H1 (cell line): Measurements from ENCODE around the gene CRELD1. TPM values are rescaled to one million over a fixed set of nuclear protein-coding genes. Genes with fewer than 3 reads are reported as not detected.

Experiments
- CTCF ChIA-PET: fragments of 300-600 bp; sonication (Branson Sonifier 250); formaldehyde crosslinking; loops from one replicate; lab custom pipeline; 2021; ENCODE audit not compliant: partially characterized antibody; lab: Charles Lee
- POLR2A ChIA-PET: fragments of 300-600 bp; sonication (Branson Sonifier 250); formaldehyde crosslinking; loops from one replicate; lab custom pipeline; 2021; ENCODE audit warnings: inconsistent platforms; ENCODE audit not compliant: partially characterized antibody; lab: Charles Lee
- DNase-seq, 2 experiments: peaks; one replicate each; pipeline versions ENCODE4 v3.0.0 to v3.0.0-alpha.2; 2010 to 2022; ENCODE audit warnings: low spot score in 2 of 2, low read depth in 1 of 2, mixed read lengths in 1 of 2
- FAIRE-seq: peaks from 2 replicates; lab custom pipeline; 2011; peaks lifted over from hg19 to GRCh38; lab: Jason Lieb, UNC
- H2AFZ ChIP-seq: 2 replicates; pipeline ENCODE4 v1.8.1; 2012; ENCODE audit warnings: low read length, inconsistent platforms
- H2AK5ac ChIP-seq: 2 replicates; pipeline ENCODE4 v1.6.1; 2013; ENCODE audit warnings: low read depth, low read length
- H2BK120ac ChIP-seq: replicated peaks from 2 replicates; pipeline ENCODE3; 2013; ENCODE audit warnings: low read depth, low read length, inconsistent platforms
- H2BK12ac ChIP-seq: 2 replicates; pipeline ENCODE4 v1.6.1; 2013; ENCODE audit warnings: low read depth, low read length
- H2BK15ac ChIP-seq: 2 replicates; pipeline ENCODE4 v1.6.1; 2013; ENCODE audit warnings: low read length
- H2BK20ac ChIP-seq: 2 replicates; pipeline ENCODE4 v1.6.1; 2013; ENCODE audit warnings: low read length
- H2BK5ac ChIP-seq: 2 replicates; pipeline ENCODE4 v1.6.1; 2013; ENCODE audit warnings: low read depth, low read length
- H3K14ac ChIP-seq: 2 replicates; pipeline ENCODE4 v1.6.1; 2013; ENCODE audit warnings: inconsistent platforms; ENCODE audit not compliant: insufficient read length
- H3K18ac ChIP-seq: 2 replicates; pipeline ENCODE4 v1.6.1; 2013; ENCODE audit warnings: low read length; ENCODE audit errors: extremely low read depth
- H3K23ac ChIP-seq: 2 replicates; pipeline ENCODE4 v1.6.1; 2013; ENCODE audit warnings: inconsistent platforms; ENCODE audit not compliant: insufficient read length
- H3K23me2 ChIP-seq: 2 replicates; pipeline ENCODE4 v1.6.1; 2013; ENCODE audit warnings: low read depth, low read length
- H3K27ac ChIP-seq: 2 replicates; pipeline ENCODE4 v1.6.1; 2011; ENCODE audit warnings: low read depth, low read length, inconsistent platforms
- H3K27me3 ChIP-seq, 4 experiments: replicated peaks in 1 of 4; 1 replicate in 1 of 4; 2 replicates in 3 of 4; pipeline versions ENCODE4 v1.6.1 to v1.8.1; 2011 to 2013; ENCODE audit warnings: low read length in 3 of 4, mild to moderate bottlenecking in 3 of 4, inconsistent platforms in 2 of 4, mixed read lengths in 2 of 4, moderate library complexity in 1 of 4; ENCODE audit not compliant: control insufficient read depth in 3 of 4, insufficient read depth in 3 of 4; ENCODE audit errors: extremely low read depth in 1 of 4
- H3K36me3 ChIP-seq, 4 experiments: 2 replicates each; pipeline versions ENCODE4 v1.6.1 to v1.8.1; 2011 to 2013; ENCODE audit warnings: mild to moderate bottlenecking in 4 of 4, low read length in 3 of 4, moderate library complexity in 2 of 4, control low read depth in 1 of 4, inconsistent platforms in 1 of 4; ENCODE audit not compliant: insufficient read depth in 4 of 4, control insufficient read depth in 2 of 4
- H3K4ac ChIP-seq: replicated peaks from 2 replicates; pipeline ENCODE3; 2013; ENCODE audit warnings: low read length, low read depth, mixed read lengths, inconsistent platforms; ENCODE audit not compliant: insufficient read length
- H3K4me1 ChIP-seq, 4 experiments: replicated peaks in 1 of 4; 1 replicate in 1 of 4; 2 replicates in 3 of 4; pipeline versions ENCODE4 v1.6.1 to v1.8.1; 2011 to 2013; ENCODE audit warnings: low read length in 3 of 4, inconsistent platforms in 2 of 4, mixed read lengths in 1 of 4; ENCODE audit not compliant: insufficient read depth in 4 of 4, control insufficient read depth in 3 of 4
- H3K4me2 ChIP-seq, 2 experiments: 2 replicates each; pipeline versions ENCODE4 v1.6.1 to v1.8.1; 2011 to 2013; ENCODE audit warnings: low read depth in 2 of 2, low read length in 2 of 2, control low read depth in 1 of 2, inconsistent platforms in 1 of 2, mild to moderate bottlenecking in 1 of 2; ENCODE audit not compliant: insufficient read depth in 1 of 2
- H3K4me3 ChIP-seq, 4 experiments: fragments of 200-600, 300-600 bp in 1 of 4; sonication (generic), shearing (Covaris generic), sonication (Bioruptor Twin) in 1 of 4; 2 replicates each; pipeline versions ENCODE4 v1.5.1 to v1.8.1; 2011 to 2016; ENCODE audit warnings: low read length in 4 of 4, low read depth in 3 of 4, control low read depth in 2 of 4, inconsistent platforms in 2 of 4, mild to moderate bottlenecking in 2 of 4, mixed read lengths in 1 of 4, moderate library complexity in 1 of 4; ENCODE audit not compliant: insufficient read depth in 2 of 4; ENCODE audit errors: extremely low read depth in 1 of 4
- H3K56ac ChIP-seq: replicated peaks from 2 replicates; pipeline ENCODE3; 2013; ENCODE audit warnings: low read depth, mild to moderate bottlenecking, mixed read lengths, low read length, inconsistent platforms; ENCODE audit not compliant: insufficient read length
- H3K79me1 ChIP-seq: 2 replicates; pipeline ENCODE4 v1.6.1; 2013; ENCODE audit warnings: low read depth, low read length, control low read depth
- H3K79me2 ChIP-seq, 2 experiments: 2 replicates each; pipeline versions ENCODE4 v1.6.1 to v1.8.1; 2012 to 2013; ENCODE audit warnings: low read length in 2 of 2, mild to moderate bottlenecking in 2 of 2, inconsistent platforms in 1 of 2; ENCODE audit not compliant: insufficient read depth in 2 of 2, control insufficient read depth in 1 of 2
- H3K9ac ChIP-seq, 4 experiments: replicated peaks in 1 of 4; 1 replicate in 1 of 4; 2 replicates in 3 of 4; pipeline versions ENCODE4 v1.6.1 to v1.8.1; 2011 to 2013; ENCODE audit warnings: low read depth in 3 of 4, low read length in 3 of 4, control low read depth in 2 of 4, mild to moderate bottlenecking in 2 of 4, moderate library complexity in 2 of 4, inconsistent platforms in 1 of 4; ENCODE audit errors: extremely low read depth in 1 of 4
- H3K9me3 ChIP-seq, 2 experiments: 2 replicates each; pipeline versions ENCODE4 v1.6.1 to v1.8.1; 2012 to 2013; ENCODE audit warnings: mild to moderate bottlenecking in 2 of 2, moderate library complexity in 2 of 2, control low read depth in 1 of 2, inconsistent platforms in 1 of 2, low read depth in 1 of 2, low read length in 1 of 2, mixed read lengths in 1 of 2; ENCODE audit not compliant: insufficient read depth in 2 of 2
- H4K20me1 ChIP-seq, 2 experiments: replicated peaks in 1 of 2; 2 replicates each; pipeline versions ENCODE3 to v1.8.1; 2011 to 2013; ENCODE audit warnings: inconsistent platforms in 2 of 2, low read length in 2 of 2, mild to moderate bottlenecking in 1 of 2; ENCODE audit not compliant: insufficient read depth in 2 of 2, control insufficient read depth in 1 of 2
- H4K5ac ChIP-seq: 2 replicates; pipeline ENCODE4 v1.6.1; 2013; ENCODE audit warnings: low read length, low read depth, mixed read lengths, inconsistent platforms; ENCODE audit not compliant: insufficient read length
- H4K8ac ChIP-seq: 2 replicates; pipeline ENCODE4 v1.8.0; 2013; ENCODE audit warnings: mild to moderate bottlenecking, moderate library complexity, low read length, inconsistent platforms; ENCODE audit not compliant: insufficient read depth; ENCODE audit errors: extremely low read depth
- H4K91ac ChIP-seq: replicated peaks from 2 replicates; pipeline ENCODE3; 2013; ENCODE audit warnings: low read length, mixed read lengths, inconsistent platforms; ENCODE audit not compliant: insufficient read length
- BRCA1 ChIP-seq: IDR thresholded peaks from 2 replicates; pipeline ENCODE4 v1.6.1; 2012; ENCODE audit warnings: low read depth, low read length, improper control_type of control experiment
- CHD1 ChIP-seq: IDR thresholded peaks from 2 replicates; pipeline ENCODE4 v1.6.1; 2012; ENCODE audit warnings: low read depth, low read length, improper control_type of control experiment
- CREB1 ChIP-seq: IDR thresholded peaks from 2 replicates; pipeline ENCODE4 v1.6.1; 2012; ENCODE audit warnings: inconsistent platforms
- WGBS, 2 experiments: shearing (Covaris generic) in 1 of 2; methylation state at CpG; one replicate each; pipeline versions ENCODE4 v1.1.6 to v1.1.7; 2013 to 2015; ENCODE audit warnings: low lambda C conversion rate in 2 of 2, mixed read lengths in 2 of 2, inconsistent platforms in 1 of 2, low coverage in 1 of 2, missing lambda C conversion rate in 1 of 2; ENCODE audit not compliant: insufficient replicate concordance in 2 of 2, insufficient coverage in 1 of 2, insufficient read length in 1 of 2; ENCODE audit errors: extremely low coverage in 1 of 2, missing lambda C conversion rate in 1 of 2; 5-methylcytosine and 5-hydroxymethylcytosine counted together
- polyA plus RNA-seq, 7 experiments: library from polyadenylated mRNA; depleted of rRNA in 3 of 7; stranded (reverse) in 5 of 7; unstranded in 2 of 7; fragments of >200 nt in 5 of 7; fragments of 200-250 nt in 2 of 7; gene quantifications; 1 replicate in 5 of 7; 2 replicates in 1 of 7; 4 replicates in 1 of 7; pipeline versions ENCODE4 v1.2.1 to v1.2.3, GENCODE V29; 2011 to 2013; ENCODE audit warnings: missing spikeins in 2 of 7, mixed read lengths in 2 of 7
- total RNA-seq: library from RNA; stranded (reverse); fragmentation: NEBNext Ultra II Directional; extraction: Animal tissue kit (Norgen Biotek cat#: 25700); gene quantifications from 2 replicates; pipeline ENCODE4 v1.2.1, GENCODE V29; 2021
- TF ChIP-seq, protein P1 (sequence below): IDR thresholded peaks from 2 replicates; pipeline ENCODE4 v1.6.1; 2012; ENCODE audit warnings: inconsistent platforms

The CRELD1 gene
- total and polyA plus RNA-seq, 2 of the 8 experiments (the other 6 are each of a cell fraction or from before 2014, with no cell fraction given) = 12.9 to 15.1 TPM

DNA sequence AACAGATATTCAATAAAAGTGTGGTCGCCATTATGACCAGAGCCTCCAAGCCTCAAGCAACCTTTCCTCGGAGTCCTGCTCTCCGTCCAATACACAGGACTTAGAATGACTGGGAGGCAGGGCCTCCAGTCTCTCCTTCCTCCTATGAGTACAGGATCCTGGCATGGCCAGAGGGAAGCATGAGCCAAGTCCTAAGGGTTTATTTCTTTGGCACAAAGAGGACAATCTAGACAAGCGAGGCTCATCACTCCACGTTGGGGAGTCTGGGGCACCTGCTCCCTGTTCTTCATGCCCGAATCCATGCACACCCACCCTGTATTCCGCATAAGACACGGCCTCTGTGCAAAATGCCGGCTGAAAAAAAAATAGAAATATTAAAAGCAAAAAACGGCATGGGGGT, 11.7 kb downstream of the CRELD1 start:
- no peak overlapping the region for H2BK5ac ChIP-seq
- H3K14ac ChIP-seq = no peak overlapping the region
- H3K18ac ChIP-seq = no peak overlapping the region
- H4K20me1 ChIP-seq = peaks cover 0 to 2% of the 10 kb centered on the region in 2 experiments
- no peak overlapping the region for H3K27ac ChIP-seq
- H3K27me3 ChIP-seq = no peaks in the 10 kb centered on the region
- H3K36me3 ChIP-seq = peaks cover 0 to 3% (median under 1%) of the 10 kb centered on the region in 4 experiments; a peak in 4 of 8 replicates
- no peak overlapping the region for H2BK20ac ChIP-seq
- no peak overlapping the region for H4K8ac ChIP-seq
- H3K9ac ChIP-seq = no peak overlapping the region
- no peak for DNase-seq
- no peaks in the 10 kb centered on the region for H3K79me1 ChIP-seq
- peaks cover 18% of the 10 kb centered on the region; the same call in 1 of the 2 replicates for H3K23me2 ChIP-seq
- no peak overlapping the region for H2BK120ac ChIP-seq
- no peak overlapping the region for H2BK15ac ChIP-seq
- TF ChIP-seq, protein P1, sequence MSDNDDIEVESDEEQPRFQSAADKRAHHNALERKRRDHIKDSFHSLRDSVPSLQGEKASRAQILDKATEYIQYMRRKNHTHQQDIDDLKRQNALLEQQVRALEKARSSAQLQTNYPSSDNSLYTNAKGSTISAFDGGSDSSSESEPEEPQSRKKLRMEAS = no peak
- TF ChIP-seq BRCA1 (no peak), CHD1 (no peak), CREB1 (no peak)
- TF ChIP-seq, all 59 proteins: peak for 0
- FAIRE-seq = no peak
- no peak overlapping the region for H3K23ac ChIP-seq
- H4K91ac ChIP-seq = no peak overlapping the region
- WGBS, 2 experiments = 90% methylated on average over 10 of the region's 10 CpGs; no CpG with 5 or more reads in 1 of the 2 experiments
- no peaks in the 10 kb centered on the region for H3K79me2 ChIP-seq
- no peak overlapping the region for H3K4ac ChIP-seq
- no peak overlapping the region for H3K56ac ChIP-seq
- H3K9me3 ChIP-seq = peaks cover 0 to 4% of the 10 kb centered on the region in 2 experiments; a peak in 1 of 4 replicates
- no peak overlapping the region for H2AK5ac ChIP-seq
- H2BK12ac ChIP-seq = no peak overlapping the region
- peak overlapping the region; percentile 78 to 97; a peak in 2 of 4 replicates for H3K4me2 ChIP-seq
- H3K4me1 ChIP-seq = peaks cover 0 to 8% (median 4%) of the 10 kb centered on the region in 4 experiments; a peak in 5 of 7 replicates
- peak overlapping the region in 1 of 4 experiments; percentile 69; a peak in 2 of 8 replicates for H3K4me3 ChIP-seq
- H4K5ac ChIP-seq = no peak overlapping the region
- ChIA-PET CTCF (interaction anchor here (0.6 to 5.2 kb wide), 12 partner anchors 10 to 319 kb away, joined by 3 to 86 read pairs (median 6); partner anchors contain the start of genes CRELD1 and IL17RC), POLR2A (interaction anchor here (0.8 to 2.9 kb wide), 12 partner anchors 8 to 112 kb away, joined by 3 to 43 read pairs (median 4); partner anchors contain the start of genes CRELD1, EMC3, IL17RC and IL17RE)
- no peak overlapping the region for H2AFZ ChIP-seq
